AG08395 (cell line): ENCODE results near the gene TAF7.
A peak's percentile ranks its signal among the peaks of the same experiment; 100 is the strongest.
"Not testable (repeated sequence)": the region's sequence is repeated elsewhere in the genome, so short reads cannot be mapped to it uniquely, and the experiment has no call there.

Experiments used
- DNase-seq: peaks from one replicate; pipeline ENCODE4 v3.0.0; 2012; ENCODE audit warnings: mixed read lengths, low spot score

The TAF7 gene

GRCh38 chr5:141320225-141321169 is at the start of gene TAF7:
TSS of gene TAF7 (minus strand) at chr5:141320784. CDS start at chr5:141320044, 740 bp downstream.
- peak; percentile 97 for DNase-seq

DNA sequence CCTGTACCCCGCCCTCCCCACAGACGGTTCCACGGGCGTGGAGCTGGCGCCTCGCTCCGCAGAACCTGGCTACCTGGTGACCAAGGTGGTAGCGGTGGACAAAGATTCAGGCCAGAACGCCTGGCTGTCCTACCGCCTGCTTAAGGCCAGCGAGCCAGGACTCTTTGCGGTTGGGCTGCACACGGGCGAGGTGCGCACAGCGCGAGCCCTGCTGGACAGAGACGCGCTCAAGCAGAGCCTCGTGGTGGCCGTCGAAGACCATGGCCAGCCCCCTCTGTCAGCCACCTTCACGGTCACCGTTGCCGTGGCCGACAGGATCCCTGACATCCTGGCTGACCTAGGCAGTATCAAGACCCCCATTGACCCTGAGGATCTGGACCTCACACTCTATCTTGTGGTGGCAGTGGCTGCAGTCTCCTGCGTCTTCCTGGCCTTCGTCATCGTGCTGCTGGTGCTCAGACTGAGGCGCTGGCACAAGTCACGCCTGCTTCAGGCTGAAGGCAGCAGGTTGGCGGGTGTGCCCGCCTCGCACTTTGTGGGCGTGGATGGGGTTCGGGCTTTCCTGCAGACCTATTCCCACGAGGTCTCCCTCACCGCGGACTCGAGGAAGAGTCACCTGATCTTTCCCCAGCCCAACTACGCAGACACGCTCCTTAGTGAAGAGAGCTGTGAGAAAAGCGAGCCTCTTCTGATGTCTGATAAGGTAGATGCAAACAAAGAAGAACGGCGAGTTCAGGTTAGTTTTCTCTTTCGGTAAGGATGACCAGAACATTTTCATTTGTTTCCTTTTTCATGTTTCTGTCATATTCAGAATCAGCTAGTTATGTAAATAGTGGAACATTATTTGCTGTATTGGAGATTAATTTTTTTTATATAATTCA is 45.7 kb upstream of the TAF7 start:
- DNase-seq, result no peak

- peak; percentile 44 for DNase-seq
Observed at GRCh38 chr5:141363952-141364660, 43.5 kb upstream of the TAF7 start, which contains the start of gene PCDHGA5. TSS of gene PCDHGA5 (plus strand) at chr5:141364162. CDS start at chr5:141364331, 169 bp downstream.

DNA sequence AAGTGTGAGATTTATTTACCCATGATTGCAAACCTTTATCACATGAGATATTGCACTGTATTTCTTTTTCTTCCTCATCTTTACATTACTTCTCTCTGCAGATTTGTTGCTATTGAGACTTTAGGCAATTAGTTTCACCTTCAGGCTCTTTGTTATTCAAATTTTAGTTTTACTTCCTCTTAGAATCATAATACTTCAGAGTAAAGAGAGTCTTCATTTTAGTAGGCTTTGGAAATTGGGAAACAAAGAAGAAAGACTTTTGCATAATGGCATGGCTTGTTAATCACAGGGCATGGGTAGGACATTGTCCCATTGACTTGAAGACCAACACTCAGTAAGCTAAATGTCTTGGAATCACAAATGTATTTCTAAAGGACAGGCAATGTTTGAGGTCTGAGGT is 42.1 kb upstream of the TAF7 start:
- DNase-seq, result no peak

DNA sequence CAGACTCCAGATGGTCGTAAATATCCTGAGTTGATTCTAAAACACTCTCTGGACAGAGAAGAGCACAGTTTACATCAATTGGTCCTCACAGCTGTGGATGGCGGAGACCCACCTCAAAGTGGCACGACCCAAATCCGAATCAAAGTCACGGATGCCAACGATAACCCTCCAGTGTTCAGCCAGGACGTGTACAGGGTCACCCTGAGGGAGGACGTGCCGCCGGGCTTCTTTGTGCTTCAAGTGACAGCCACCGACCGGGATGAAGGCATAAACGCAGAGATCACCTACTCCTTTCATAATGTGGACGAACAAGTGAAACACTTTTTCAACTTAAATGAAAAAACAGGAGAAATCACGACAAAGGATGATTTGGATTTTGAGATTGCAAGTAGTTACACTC is 40.1 kb upstream of the TAF7 start:
- no peak for DNase-seq

DNA sequence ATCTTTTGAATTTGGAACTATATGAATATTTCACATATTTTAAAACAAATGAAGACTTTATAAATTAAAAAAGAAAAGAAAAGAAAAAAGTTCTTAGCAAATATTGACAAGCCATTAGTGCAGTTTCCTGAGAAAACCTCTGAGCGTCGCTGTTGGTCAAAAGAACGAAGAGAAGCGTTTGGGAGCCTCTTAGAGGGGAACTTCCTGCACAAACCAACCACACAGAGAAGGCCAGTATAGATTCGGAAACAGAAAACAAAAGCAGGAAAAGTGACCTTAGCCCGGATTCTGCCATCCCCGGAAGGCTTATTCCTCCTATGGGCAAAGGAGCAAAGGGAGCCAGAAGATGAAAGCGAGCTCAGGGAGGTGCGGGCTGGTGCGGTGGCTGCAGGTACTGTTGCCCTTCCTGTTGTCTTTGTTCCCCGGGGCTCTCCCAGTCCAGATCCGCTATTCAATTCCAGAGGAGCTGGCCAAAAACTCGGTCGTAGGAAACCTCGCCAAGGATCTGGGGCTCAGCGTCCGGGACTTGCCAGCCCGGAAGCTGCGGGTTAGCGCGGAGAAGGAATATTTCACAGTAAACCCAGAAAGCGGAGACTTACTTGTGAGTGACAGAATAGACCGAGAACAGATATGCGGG is 39.3 kb upstream of the TAF7 start, which contains the start of gene PCDHGB2:
Gene PCDHGB2 (plus strand): TSS at position 205 of the 637 bp plus-strand sequence. CDS start 142 bp downstream, at position 347.
- DNase-seq, result peak; percentile 58

GRCh38 chr5:141356950-141357349 is 36.4 kb upstream of the TAF7 start:
- no peak for DNase-seq

DNA sequence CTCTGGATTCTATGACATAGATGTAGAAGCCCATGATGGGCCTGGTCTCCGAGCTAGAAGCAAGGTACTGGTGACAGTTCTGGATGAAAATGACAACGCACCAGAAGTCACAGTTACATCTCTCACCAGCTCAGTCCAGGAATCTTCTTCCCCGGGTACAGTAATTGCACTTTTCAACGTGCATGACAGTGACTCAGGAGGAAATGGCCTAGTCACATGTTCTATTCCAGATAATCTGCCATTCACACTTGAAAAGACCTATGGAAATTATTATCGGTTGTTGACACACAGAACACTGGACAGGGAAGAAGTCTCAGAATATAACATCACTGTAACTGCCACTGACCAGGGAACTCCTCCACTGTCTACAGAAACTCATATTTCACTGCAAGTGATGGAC is 35.5 kb upstream of the TAF7 start:
- no peak for DNase-seq

DNA sequence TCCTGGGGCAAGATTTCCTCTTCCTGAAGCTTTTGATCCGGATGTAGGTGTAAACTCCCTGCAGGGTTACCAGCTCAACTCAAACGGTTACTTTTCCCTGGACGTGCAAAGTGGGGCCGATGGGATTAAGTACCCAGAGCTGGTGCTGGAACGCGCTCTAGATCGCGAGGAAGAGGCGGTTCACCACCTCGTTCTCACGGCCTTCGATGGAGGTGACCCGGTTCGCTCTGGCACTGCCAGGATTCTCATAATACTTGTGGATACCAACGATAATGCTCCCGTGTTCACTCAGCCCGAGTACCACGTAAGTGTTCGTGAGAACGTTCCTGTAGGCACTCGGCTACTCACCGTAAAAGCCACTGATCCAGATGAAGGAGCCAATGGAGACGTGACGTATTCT is 35.1 kb upstream of the TAF7 start:
- DNase-seq, result no peak

- DNase-seq, result no peak
Observed at GRCh38 chr5:141354900-141355469, 34.4 kb upstream of the TAF7 start, which contains the start of gene PCDHGA4. TSS of gene PCDHGA4 (plus strand) at chr5:141355021. CDS start at chr5:141355108, 87 bp downstream.

- DNase-seq, result no peak
Observed at GRCh38 chr5:141351591-141351990, 31.0 kb upstream of the TAF7 start.

DNA sequence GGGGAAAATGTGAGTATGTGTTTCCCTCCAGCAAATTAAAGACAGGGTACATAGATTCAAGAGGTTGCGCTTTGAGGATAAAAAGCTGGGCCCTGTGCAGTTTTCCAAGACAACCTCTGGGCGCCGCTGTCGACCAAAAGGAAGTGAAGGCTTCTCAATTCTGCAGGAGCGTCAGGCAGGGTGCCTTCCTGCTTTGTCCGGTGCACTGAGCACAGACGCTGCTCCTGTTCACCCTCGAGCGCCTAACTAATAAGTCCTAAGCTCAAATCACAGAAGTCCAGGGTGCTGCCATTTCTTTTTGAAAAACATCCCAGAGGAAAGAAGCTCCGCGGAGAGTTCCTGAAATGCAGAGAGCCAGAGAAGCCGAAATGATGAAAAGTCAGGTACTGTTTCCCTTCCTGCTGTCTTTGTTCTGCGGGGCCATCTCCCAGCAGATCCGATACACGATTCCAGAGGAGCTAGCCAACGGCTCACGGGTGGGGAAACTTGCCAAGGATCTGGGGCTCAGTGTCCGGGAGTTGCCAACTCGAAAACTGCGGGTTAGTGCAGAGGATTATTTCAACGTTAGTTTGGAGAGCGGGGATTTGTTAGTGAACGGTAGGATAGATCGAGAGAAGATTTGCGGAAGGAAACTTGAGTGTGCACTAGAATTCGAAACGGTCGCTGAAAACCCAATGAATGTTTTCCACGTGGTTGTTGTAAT is 29.5 kb upstream of the TAF7 start, which contains the start of gene PCDHGB1:
Gene PCDHGB1 (plus strand): TSS at position 183 of the 703 bp plus-strand sequence. CDS start 162 bp downstream, at position 345.
- DNase-seq, result peak; percentile 66

- DNase-seq, result not testable (repeated sequence)
Observed at GRCh38 chr5:141346017-141346416, 25.4 kb upstream of the TAF7 start.

DNA sequence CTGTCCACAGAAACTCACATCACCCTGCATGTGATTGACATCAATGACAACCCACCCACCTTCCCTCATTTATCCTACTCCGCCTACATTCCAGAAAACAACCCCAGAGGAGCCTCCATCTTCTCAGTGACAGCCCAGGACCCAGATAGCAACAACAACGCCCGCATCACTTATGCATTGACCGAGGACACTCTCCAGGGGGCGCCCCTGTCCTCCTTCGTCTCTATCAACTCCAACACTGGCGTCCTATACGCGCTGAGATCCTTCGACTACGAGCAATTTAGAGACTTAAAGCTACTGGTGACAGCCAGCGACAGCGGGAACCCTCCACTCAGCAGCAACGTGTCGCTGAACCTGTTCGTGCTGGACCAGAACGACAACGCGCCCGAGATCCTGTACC is 24.7 kb upstream of the TAF7 start:
- no peak for DNase-seq

DNA sequence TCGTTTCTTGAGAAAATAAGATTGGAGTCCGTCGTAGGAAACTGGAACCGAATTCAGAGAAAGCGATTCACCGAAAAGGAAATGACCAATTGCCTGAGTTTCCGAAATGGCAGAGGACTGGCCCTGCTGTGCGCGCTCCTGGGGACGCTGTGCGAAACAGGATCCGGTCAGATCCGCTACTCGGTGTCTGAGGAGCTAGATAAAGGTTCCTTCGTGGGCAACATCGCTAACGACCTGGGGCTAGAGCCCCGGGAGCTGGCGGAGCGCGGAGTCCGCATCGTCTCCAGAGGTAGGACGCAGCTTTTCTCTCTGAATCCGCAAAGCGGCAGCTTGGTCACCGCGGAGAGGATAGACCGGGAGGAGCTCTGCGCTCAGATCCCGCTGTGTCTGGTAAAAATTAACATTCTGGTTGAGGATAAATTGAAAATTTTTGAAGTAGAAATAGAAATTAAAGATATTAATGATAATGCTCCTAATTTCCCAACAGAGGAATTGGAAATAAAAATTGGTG is 23.4 kb upstream of the TAF7 start:
- DNase-seq, result no peak

DNA sequence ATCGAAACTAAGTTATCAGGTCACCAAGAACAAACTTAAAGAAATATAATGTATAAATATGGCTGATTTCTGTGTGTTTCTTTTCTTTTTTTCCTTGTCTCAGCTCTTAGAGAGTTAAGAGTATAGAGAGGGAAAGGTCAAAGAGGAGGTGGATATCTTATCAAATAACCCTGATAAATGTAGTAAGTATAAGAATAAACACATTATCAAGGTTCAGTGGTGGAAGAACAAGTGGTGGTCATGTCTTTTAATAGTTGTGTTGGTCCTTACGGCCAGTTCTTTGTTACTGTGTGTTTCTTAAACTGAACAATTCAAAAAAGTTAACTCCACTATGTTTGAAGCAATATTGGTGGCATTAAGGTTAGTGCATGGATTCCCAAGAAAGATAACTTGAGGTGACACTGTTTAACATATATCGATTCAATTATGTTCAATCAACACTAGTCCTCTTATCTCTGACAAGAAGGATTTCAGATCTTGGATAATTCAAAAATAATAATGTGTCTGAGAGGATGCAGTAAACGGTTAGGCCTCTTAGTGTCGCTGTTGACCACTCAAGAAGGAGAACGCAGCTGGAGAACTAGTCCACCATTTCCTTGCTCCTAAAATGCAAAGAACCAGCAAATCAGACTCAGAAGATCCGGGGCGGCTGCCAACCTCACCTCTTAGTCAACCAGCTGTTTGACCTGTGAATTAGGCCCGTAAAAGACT is 22.8 kb upstream of the TAF7 start, which contains the start of gene PCDHGA3:
Gene PCDHGA3 (plus strand): TSS at position 588 of the 711 bp plus-strand sequence. CDS start 205 bp downstream, outside the sequence.
- DNase-seq, result no peak

GRCh38 chr5:141342773-141343172 is 22.2 kb upstream of the TAF7 start:
- DNase-seq, result no peak

DNA sequence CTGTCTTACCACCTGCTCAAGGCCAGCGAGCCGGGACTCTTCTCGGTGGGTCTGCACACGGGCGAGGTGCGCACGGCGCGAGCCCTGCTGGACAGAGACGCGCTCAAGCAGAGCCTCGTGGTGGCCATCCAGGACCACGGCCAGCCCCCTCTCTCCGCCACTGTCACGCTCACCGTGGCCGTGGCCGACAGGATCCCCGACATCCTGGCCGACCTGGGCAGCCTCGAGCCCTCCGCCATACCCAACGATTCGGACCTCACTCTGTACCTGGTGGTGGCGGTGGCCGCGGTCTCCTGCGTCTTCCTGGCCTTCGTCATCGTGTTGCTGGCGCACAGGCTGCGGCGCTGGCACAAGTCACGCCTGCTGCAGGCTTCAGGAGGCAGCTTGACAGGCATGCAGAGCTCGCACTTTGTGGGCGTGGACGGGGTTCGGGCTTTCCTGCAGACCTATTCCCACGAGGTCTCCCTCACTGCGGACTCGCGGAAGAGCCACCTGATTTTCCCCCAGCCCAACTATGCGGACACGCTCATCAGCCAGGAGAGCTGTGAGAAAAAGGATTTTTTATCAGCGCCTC is 20.3 kb upstream of the TAF7 start:
- not testable (repeated sequence) for DNase-seq
